B cell (primary cell): ENCODE data around the gene C1R. TPM values are rescaled to one million over a fixed set of nuclear protein-coding genes. Genes with fewer than 3 reads are reported as not detected.

Experiments used
- ATAC-seq: fragments of 200-7000 bp; cut with Tn5 transposase; one replicate; pipeline ENCODE4 v1.10.0; 2021; ENCODE audit warnings: low read depth, mild to moderate bottlenecking, moderate number of reproducible peaks, moderate library complexity
- CTCF ChIA-PET: fragments of 350-600 bp; sonication (Branson Sonifier 250); formaldehyde crosslinking; loops from one replicate; lab custom pipeline; 2021; ENCODE audit warnings: antibody characterized with exemption, inconsistent platforms; lab: Charles Lee
- POLR2A ChIA-PET: fragments of 350-600 bp; sonication (Branson Sonifier 250); formaldehyde crosslinking; loops from one replicate; lab custom pipeline; 2021; ENCODE audit warnings: antibody characterized with exemption; lab: Charles Lee
- DNase-seq: peaks from one replicate; pipeline ENCODE4 v3.0.0; 2013
- H2AFZ ChIP-seq: 2 replicates; pipeline ENCODE4 v1.6.1; 2012; ENCODE audit warnings: mild to moderate bottlenecking, low read depth, low read length; ENCODE audit not compliant: insufficient read depth, poor library complexity, severe bottlenecking
- H3K27ac ChIP-seq, 2 donors: 1 replicate in 1 of 2; 2 replicates in 1 of 2; pipeline ENCODE4 v1.5.1; 2012 to 2013; ENCODE audit warnings: low read length in 2 of 2, mild to moderate bottlenecking in 2 of 2, moderate library complexity in 1 of 2
- H3K27me3 ChIP-seq, 4 experiments: fragments of 200-600 bp in 1 of 4; sonication (generic) in 1 of 4; replicated peaks in 1 of 4; 1 replicate in 2 of 4; 2 replicates in 2 of 4; pipeline versions ENCODE4 v1.6.1 to v1.7.0; 2013 to 2016; ENCODE audit warnings: low read length in 3 of 4, mild to moderate bottlenecking in 2 of 4, mixed read lengths in 1 of 4, moderate library complexity in 1 of 4; ENCODE audit not compliant: insufficient read depth in 4 of 4, control insufficient read depth in 3 of 4; ENCODE audit errors: control extremely low read depth in 1 of 4
- H3K36me3 ChIP-seq, 2 experiments: replicated peaks in 1 of 2; 1 replicate in 1 of 2; 2 replicates in 1 of 2; pipeline versions ENCODE4 v1.6.1 to v1.7.1; 2013; ENCODE audit warnings: low read length in 1 of 2; ENCODE audit not compliant: insufficient read depth in 2 of 2, control insufficient read depth in 1 of 2; ENCODE audit errors: control extremely low read depth in 1 of 2, extremely low read depth in 1 of 2
- H3K4me1 ChIP-seq, 2 donors: fragments of 200-600 bp in 1 of 2; sonication (generic) in 1 of 2; 1 replicate in 1 of 2; 2 replicates in 1 of 2; pipeline versions ENCODE4 v1.5.1 to v1.6.1; 2013 to 2017; ENCODE audit warnings: low read length in 2 of 2; ENCODE audit not compliant: control insufficient read depth in 2 of 2, insufficient read depth in 2 of 2
- H3K4me2 ChIP-seq: replicated peaks from 2 replicates; pipeline ENCODE3; 2012; ENCODE audit warnings: mild to moderate bottlenecking, low read depth, low read length; ENCODE audit not compliant: poor library complexity, severe bottlenecking
- H3K4me3 ChIP-seq, 5 experiments: fragments of 200-600 bp in 1 of 5; sonication (generic) in 1 of 5; 1 replicate in 3 of 5; 2 replicates in 2 of 5; pipeline versions ENCODE4 v1.5.1 to v1.7.0; 2011 to 2016; ENCODE audit warnings: low read length in 4 of 5, mild to moderate bottlenecking in 4 of 5, low read depth in 2 of 5, control low read depth in 1 of 5, moderate library complexity in 1 of 5; ENCODE audit not compliant: insufficient read depth in 1 of 5; ENCODE audit errors: control extremely low read depth in 1 of 5, extremely low read depth in 1 of 5
- H3K79me2 ChIP-seq: fragments of 200-600 bp; sonication (generic); one replicate; pipeline ENCODE4 v1.6.0; 2016; ENCODE audit warnings: low read length; ENCODE audit not compliant: control insufficient read depth, insufficient read depth
- H3K9ac ChIP-seq: fragments of 200-600 bp; sonication (generic); 2 replicates; pipeline ENCODE4 v1.6.1; 2017; ENCODE audit warnings: mild to moderate bottlenecking, low read length, moderate library complexity
- H3K9me3 ChIP-seq, 3 donors: one replicate each; pipeline versions ENCODE4 v1.6.1 to v1.7.1; 2013; ENCODE audit warnings: low read length in 2 of 3; ENCODE audit not compliant: control insufficient read depth in 2 of 3, insufficient read depth in 1 of 3; ENCODE audit errors: control extremely low read depth in 1 of 3
- H4K20me1 ChIP-seq: 2 replicates; pipeline ENCODE4 v1.6.0; 2012; ENCODE audit warnings: mild to moderate bottlenecking, low read length; ENCODE audit not compliant: insufficient read depth, control insufficient read depth, poor library complexity, severe bottlenecking
- H3K27ac Mint-ChIP-seq: one replicate; pipeline ENCODE4 v1.8.0; 2021; ENCODE audit warnings: mixed read lengths
- H3K27me3 Mint-ChIP-seq: one replicate; pipeline ENCODE4 v1.8.0; 2021; ENCODE audit warnings: mixed read lengths
- H3K4me1 Mint-ChIP-seq: one replicate; pipeline ENCODE4 v1.8.0; 2021; ENCODE audit warnings: mixed read lengths
- H3K4me3 Mint-ChIP-seq: one replicate; pipeline ENCODE4 v1.8.0; 2021; ENCODE audit warnings: mixed read lengths
- H3K9me3 Mint-ChIP-seq: one replicate; pipeline ENCODE4 v1.8.0; 2022; ENCODE audit warnings: mixed read lengths; ENCODE audit not compliant: insufficient read depth
- EZH2 ChIP-seq: IDR thresholded peaks from 2 replicates; pipeline ENCODE4 v1.6.1; 2012; ENCODE audit warnings: borderline replicate concordance, low read depth, mild to moderate bottlenecking, moderate library complexity, low read length; ENCODE audit not compliant: insufficient read depth, poor library complexity, severe bottlenecking
- WGBS: methylation state at CpG from one replicate; pipeline ENCODE4 v1.1.5; 2013; ENCODE audit warnings: missing lambda C conversion rate; ENCODE audit not compliant: insufficient coverage; 5-methylcytosine and 5-hydroxymethylcytosine counted together
- intact Hi-C: fragments of 100-400 bp; cut with micrococcal nuclease; formaldehyde crosslinking; loops from one replicate; pipeline ENCODE4 v1.10.0; 2022
- polyA plus RNA-seq: library from polyadenylated mRNA; depleted of rRNA; stranded (reverse); fragments of >200 nt; gene quantifications from 2 replicates; pipeline ENCODE4 v1.2.3, GENCODE V29; 2012
- total RNA-seq, 2 donors: library from RNA; stranded (reverse); fragments of 120-200 nt in 1 of 2; gene quantifications; 1 replicate in 1 of 2; 2 replicates in 1 of 2; pipeline versions ENCODE4 v1.2.3 to v1.2.4, GENCODE V29; 2013 to 2022
- TF ChIP-seq, protein P1 (sequence below): fragments of 200-600 bp; IDR thresholded peaks from one replicate; pipeline ENCODE4 v1.8.0; 2022; ENCODE audit warnings: antibody characterized with exemption, mild to moderate bottlenecking

C1R gene
- total and polyA plus RNA-seq, 2 donors (not counting 1 experiment from before 2014, with no cell fraction given) = 1.5 to 2.0 TPM

- CTCF ChIA-PET = no interaction called here
- Histone ChIP-seq H3K9ac (no peak overlapping the region), H2AFZ (no peak overlapping the region), H4K20me1 (no peaks in the 10 kb centered on the region), H3K4me3 (no peak overlapping the region), H3K9me3 (no peaks in the 10 kb centered on the region), H3K27ac (no peak overlapping the region), H3K4me2 (no peak overlapping the region), H3K27me3 (no peaks in the 10 kb centered on the region), H3K79me2 (no peaks in the 10 kb centered on the region), H3K36me3 (peaks cover 0 to 7% of the 10 kb centered on the region in 2 experiments), H3K4me1 (no peaks in the 10 kb centered on the region)
- Mint-ChIP-seq H3K4me3 (no peak overlapping the region), H3K27ac (no peak overlapping the region), H3K4me1 (no peaks in the 10 kb centered on the region), H3K9me3 (no peaks in the 10 kb centered on the region), H3K27me3 (no peaks in the 10 kb centered on the region)
- TF ChIP-seq, protein P1, sequence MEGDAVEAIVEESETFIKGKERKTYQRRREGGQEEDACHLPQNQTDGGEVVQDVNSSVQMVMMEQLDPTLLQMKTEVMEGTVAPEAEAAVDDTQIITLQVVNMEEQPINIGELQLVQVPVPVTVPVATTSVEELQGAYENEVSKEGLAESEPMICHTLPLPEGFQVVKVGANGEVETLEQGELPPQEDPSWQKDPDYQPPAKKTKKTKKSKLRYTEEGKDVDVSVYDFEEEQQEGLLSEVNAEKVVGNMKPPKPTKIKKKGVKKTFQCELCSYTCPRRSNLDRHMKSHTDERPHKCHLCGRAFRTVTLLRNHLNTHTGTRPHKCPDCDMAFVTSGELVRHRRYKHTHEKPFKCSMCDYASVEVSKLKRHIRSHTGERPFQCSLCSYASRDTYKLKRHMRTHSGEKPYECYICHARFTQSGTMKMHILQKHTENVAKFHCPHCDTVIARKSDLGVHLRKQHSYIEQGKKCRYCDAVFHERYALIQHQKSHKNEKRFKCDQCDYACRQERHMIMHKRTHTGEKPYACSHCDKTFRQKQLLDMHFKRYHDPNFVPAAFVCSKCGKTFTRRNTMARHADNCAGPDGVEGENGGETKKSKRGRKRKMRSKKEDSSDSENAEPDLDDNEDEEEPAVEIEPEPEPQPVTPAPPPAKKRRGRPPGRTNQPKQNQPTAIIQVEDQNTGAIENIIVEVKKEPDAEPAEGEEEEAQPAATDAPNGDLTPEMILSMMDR = no peak
- TF ChIP-seq EZH2 = no peak
- WGBS = 98% methylated on average over 4 of the region's 4 CpGs
- POLR2A ChIA-PET = no interaction called here
- intact Hi-C loops = no loop called here
- DNase-seq (no peak), ATAC-seq (no peak)
Observed at GRCh38 chr12:7101047-7101693, 8.9 kb upstream of the C1R start.

- Mint-ChIP-seq H3K27me3 (no peaks in the 10 kb centered on the region), H3K27ac (no peak overlapping the region), H3K4me3 (no peak overlapping the region), H3K4me1 (no peaks in the 10 kb centered on the region), H3K9me3 (no peaks in the 10 kb centered on the region)
- Histone ChIP-seq H2AFZ (no peak overlapping the region), H3K4me3 (no peak overlapping the region), H3K4me1 (no peaks in the 10 kb centered on the region), H3K9me3 (no peaks in the 10 kb centered on the region), H3K4me2 (no peak overlapping the region), H3K9ac (no peak overlapping the region), H3K36me3 (peaks cover 0 to 3% of the 10 kb centered on the region in 2 experiments), H4K20me1 (no peaks in the 10 kb centered on the region), H3K79me2 (no peaks in the 10 kb centered on the region), H3K27ac (no peak overlapping the region), H3K27me3 (no peaks in the 10 kb centered on the region)
- no CpG with 5 or more reads among the region's 4 CpGs for WGBS
- CTCF ChIA-PET = interaction anchor here (1.7 kb wide), 1 partner anchor 11 kb away, joined by 4 read pairs; no protein-coding TSS in a partner anchor
- no peak for DNase-seq
- POLR2A ChIA-PET = no interaction called here
- intact Hi-C loops = no loop called here
- TF ChIP-seq, protein P1 = no peak
- no peak for TF ChIP-seq EZH2
- no peak for ATAC-seq
Observed at GRCh38 chr12:7100239-7100638, 8.0 kb upstream of the C1R start.
